ENCODE data around the gene GPR171. TPM values are rescaled to one million over a fixed set of nuclear protein-coding genes. Genes with fewer than 3 reads are reported as not detected.

The GPR171 gene
- total RNA-seq, 1 experiment from 2014 or later: 0.17 TPM

DNA sequence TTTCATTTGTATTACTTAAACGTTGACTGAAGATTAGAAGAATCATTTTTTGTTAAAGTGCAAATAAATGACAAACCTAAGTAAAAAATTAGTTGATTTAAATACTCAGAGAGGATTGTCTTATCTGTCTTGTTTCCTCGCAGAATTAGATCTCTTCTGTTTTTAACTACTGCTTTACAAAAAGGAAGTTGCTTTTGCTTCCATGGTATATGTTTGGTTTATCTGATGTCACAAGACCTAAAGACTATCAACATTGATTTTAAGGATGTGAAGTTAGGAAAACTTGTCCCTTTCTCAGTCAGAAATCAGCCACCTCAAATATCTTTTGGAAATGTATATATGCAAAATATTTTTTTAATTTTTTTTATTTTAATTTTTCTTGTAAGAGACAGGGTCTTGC, 28.7 kb downstream of the GPR171 start:
- Mint-ChIP-seq H3K36me3 (peaks cover 3% of the 10 kb centered on the region; the same call in 1 of the 2 replicates), H3K4me1 (peaks cover 21% of the 10 kb centered on the region), H3K4me3 (no peak overlapping the region), H3K27me3 (ENCODE audit: low read depth) (no peaks in the 10 kb centered on the region), H3K27ac (no peak overlapping the region), H3K9me3 (no peaks in the 10 kb centered on the region)
- ChIA-PET POLR2A (no interaction called here), CTCF (interaction anchor here (0.9 kb wide), 1 partner anchor 18 kb away, joined by 4 read pairs; no protein-coding TSS in a partner anchor)
- no peak for DNase-seq (ENCODE audit: low spot score)
- no peak for ATAC-seq
- TF ChIP-seq PRRX2 (CRISPR knock-in tag; IDR thresholded peaks at IDR 0.05) (no peak), OVOL2 (CRISPR knock-in tag; IDR thresholded peaks at IDR 0.05; ENCODE audit: borderline replicate concordance) (no peak), ZNF416 (CRISPR knock-in tag; IDR thresholded peaks at IDR 0.05) (no peak), CBFB (CRISPR knock-in tag; IDR thresholded peaks at IDR 0.05; ENCODE audit: low read depth) (no peak), KAT7 (CRISPR knock-in tag; IDR thresholded peaks at IDR 0.05; ENCODE audit: borderline replicate concordance) (no peak), CREB1 (CRISPR knock-in tag; IDR thresholded peaks at IDR 0.05) (no peak), FOXJ3 (CRISPR knock-in tag; IDR thresholded peaks at IDR 0.05; ENCODE audit: borderline replicate concordance) (no peak), FOXK1 (CRISPR knock-in tag; IDR thresholded peaks at IDR 0.05) (no peak), GRHL2 (CRISPR knock-in tag; IDR thresholded peaks at IDR 0.05; ENCODE audit: insufficient replicate concordance, severe bottlenecking) (no peak)
- TF ChIP-seq, protein P1, sequence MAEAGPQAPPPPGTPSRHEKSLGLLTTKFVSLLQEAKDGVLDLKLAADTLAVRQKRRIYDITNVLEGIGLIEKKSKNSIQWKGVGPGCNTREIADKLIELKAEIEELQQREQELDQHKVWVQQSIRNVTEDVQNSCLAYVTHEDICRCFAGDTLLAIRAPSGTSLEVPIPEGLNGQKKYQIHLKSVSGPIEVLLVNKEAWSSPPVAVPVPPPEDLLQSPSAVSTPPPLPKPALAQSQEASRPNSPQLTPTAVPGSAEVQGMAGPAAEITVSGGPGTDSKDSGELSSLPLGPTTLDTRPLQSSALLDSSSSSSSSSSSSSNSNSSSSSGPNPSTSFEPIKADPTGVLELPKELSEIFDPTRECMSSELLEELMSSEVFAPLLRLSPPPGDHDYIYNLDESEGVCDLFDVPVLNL (CRISPR knock-in tag; IDR thresholded peaks at IDR 0.05; ENCODE audit: borderline replicate concordance, low read depth): no peak
- TF ChIP-seq, protein P2, sequence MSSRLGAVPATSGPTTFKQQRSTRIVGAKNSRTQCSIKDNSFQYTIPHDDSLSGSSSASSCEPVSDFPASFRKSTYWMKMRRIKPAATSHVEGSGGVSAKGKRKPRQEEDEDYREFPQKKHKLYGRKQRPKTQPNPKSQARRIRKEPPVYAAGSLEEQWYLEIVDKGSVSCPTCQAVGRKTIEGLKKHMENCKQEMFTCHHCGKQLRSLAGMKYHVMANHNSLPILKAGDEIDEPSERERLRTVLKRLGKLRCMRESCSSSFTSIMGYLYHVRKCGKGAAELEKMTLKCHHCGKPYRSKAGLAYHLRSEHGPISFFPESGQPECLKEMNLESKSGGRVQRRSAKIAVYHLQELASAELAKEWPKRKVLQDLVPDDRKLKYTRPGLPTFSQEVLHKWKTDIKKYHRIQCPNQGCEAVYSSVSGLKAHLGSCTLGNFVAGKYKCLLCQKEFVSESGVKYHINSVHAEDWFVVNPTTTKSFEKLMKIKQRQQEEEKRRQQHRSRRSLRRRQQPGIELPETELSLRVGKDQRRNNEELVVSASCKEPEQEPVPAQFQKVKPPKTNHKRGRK (CRISPR knock-in tag; IDR thresholded peaks at IDR 0.05; ENCODE audit: borderline replicate concordance): no peak
- TF ChIP-seq, protein P3, sequence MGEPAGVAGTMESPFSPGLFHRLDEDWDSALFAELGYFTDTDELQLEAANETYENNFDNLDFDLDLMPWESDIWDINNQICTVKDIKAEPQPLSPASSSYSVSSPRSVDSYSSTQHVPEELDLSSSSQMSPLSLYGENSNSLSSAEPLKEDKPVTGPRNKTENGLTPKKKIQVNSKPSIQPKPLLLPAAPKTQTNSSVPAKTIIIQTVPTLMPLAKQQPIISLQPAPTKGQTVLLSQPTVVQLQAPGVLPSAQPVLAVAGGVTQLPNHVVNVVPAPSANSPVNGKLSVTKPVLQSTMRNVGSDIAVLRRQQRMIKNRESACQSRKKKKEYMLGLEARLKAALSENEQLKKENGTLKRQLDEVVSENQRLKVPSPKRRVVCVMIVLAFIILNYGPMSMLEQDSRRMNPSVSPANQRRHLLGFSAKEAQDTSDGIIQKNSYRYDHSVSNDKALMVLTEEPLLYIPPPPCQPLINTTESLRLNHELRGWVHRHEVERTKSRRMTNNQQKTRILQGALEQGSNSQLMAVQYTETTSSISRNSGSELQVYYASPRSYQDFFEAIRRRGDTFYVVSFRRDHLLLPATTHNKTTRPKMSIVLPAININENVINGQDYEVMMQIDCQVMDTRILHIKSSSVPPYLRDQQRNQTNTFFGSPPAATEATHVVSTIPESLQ (CRISPR knock-in tag; IDR thresholded peaks at IDR 0.05): no peak
- TF ChIP-seq, protein P4, sequence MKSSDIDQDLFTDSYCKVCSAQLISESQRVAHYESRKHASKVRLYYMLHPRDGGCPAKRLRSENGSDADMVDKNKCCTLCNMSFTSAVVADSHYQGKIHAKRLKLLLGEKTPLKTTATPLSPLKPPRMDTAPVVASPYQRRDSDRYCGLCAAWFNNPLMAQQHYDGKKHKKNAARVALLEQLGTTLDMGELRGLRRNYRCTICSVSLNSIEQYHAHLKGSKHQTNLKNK (CRISPR knock-in tag; IDR thresholded peaks at IDR 0.05): no peak
- TF ChIP-seq, protein P5, sequence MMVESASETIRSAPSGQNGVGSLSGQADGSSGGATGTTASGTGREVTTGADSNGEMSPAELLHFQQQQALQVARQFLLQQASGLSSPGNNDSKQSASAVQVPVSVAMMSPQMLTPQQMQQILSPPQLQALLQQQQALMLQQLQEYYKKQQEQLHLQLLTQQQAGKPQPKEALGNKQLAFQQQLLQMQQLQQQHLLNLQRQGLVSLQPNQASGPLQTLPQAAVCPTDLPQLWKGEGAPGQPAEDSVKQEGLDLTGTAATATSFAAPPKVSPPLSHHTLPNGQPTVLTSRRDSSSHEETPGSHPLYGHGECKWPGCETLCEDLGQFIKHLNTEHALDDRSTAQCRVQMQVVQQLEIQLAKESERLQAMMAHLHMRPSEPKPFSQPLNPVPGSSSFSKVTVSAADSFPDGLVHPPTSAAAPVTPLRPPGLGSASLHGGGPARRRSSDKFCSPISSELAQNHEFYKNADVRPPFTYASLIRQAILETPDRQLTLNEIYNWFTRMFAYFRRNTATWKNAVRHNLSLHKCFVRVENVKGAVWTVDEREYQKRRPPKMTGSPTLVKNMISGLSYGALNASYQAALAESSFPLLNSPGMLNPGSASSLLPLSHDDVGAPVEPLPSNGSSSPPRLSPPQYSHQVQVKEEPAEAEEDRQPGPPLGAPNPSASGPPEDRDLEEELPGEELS (CRISPR knock-in tag; IDR thresholded peaks at IDR 0.05): no peak

DNA sequence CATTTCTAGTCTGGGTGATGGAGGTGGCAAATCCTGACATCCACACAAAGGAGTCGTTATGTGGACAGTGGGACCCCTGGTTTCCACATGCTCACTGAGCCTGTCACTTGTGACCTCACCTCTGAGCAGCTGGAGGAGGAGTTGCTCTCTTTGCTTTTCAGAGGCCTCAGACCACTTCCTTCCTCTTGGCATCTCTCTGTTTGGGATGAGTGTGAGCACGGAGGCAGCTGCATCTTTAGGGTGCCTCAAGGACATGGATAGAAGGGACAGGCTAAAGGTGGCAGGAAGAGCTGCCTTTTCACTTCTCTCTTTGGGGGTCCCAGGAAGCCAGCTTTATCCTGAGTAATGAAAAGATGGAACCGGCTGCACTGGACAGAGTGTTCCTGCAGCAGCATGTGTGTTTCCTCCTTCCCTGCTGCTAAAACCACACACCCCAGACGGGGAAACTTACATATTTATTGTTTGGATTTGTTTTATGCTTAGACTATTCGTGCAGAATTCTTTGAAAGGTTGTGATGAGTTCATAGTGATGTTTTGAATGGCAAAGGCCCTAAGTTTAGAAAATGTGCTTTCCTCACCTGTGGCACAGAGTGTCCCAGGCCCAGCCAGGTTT, 31.8 kb downstream of the GPR171 start:
- CTCF ChIA-PET: interaction anchor here (0.5 kb wide), 1 partner anchor 157 kb away, joined by 3 read pairs; no protein-coding TSS in a partner anchor
- H3K27ac Mint-ChIP-seq: 0 out of 2 replicates have a peak overlapping the region, but pooled peaks have one; percentile 9
- ATAC-seq (no peak), DNase-seq (ENCODE audit: low spot score) (no peak)
- POLR2A ChIA-PET: no interaction called here
- H3K27me3 Mint-ChIP-seq (ENCODE audit: low read depth): no peaks in the 10 kb centered on the region
- no peaks in the 10 kb centered on the region for H3K9me3 Mint-ChIP-seq
- H3K4me3 Mint-ChIP-seq: no peak overlapping the region
- H3K4me1 Mint-ChIP-seq: peaks cover 21% of the 10 kb centered on the region
- H3K36me3 Mint-ChIP-seq: peaks cover 3% of the 10 kb centered on the region; the same call in 1 of the 2 replicates
- TF ChIP-seq, protein P5 (CRISPR knock-in tag; IDR thresholded peaks at IDR 0.05): no peak
- TF ChIP-seq, protein P6, sequence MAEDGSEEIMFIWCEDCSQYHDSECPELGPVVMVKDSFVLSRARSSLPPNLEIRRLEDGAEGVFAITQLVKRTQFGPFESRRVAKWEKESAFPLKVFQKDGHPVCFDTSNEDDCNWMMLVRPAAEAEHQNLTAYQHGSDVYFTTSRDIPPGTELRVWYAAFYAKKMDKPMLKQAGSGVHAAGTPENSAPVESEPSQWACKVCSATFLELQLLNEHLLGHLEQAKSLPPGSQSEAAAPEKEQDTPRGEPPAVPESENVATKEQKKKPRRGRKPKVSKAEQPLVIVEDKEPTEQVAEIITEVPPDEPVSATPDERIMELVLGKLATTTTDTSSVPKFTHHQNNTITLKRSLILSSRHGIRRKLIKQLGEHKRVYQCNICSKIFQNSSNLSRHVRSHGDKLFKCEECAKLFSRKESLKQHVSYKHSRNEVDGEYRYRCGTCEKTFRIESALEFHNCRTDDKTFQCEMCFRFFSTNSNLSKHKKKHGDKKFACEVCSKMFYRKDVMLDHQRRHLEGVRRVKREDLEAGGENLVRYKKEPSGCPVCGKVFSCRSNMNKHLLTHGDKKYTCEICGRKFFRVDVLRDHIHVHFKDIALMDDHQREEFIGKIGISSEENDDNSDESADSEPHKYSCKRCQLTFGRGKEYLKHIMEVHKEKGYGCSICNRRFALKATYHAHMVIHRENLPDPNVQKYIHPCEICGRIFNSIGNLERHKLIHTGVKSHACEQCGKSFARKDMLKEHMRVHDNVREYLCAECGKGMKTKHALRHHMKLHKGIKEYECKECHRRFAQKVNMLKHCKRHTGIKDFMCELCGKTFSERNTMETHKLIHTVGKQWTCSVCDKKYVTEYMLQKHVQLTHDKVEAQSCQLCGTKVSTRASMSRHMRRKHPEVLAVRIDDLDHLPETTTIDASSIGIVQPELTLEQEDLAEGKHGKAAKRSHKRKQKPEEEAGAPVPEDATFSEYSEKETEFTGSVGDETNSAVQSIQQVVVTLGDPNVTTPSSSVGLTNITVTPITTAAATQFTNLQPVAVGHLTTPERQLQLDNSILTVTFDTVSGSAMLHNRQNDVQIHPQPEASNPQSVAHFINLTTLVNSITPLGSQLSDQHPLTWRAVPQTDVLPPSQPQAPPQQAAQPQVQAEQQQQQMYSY (CRISPR knock-in tag; IDR thresholded peaks at IDR 0.05): no peak
- TF ChIP-seq, protein P7, sequence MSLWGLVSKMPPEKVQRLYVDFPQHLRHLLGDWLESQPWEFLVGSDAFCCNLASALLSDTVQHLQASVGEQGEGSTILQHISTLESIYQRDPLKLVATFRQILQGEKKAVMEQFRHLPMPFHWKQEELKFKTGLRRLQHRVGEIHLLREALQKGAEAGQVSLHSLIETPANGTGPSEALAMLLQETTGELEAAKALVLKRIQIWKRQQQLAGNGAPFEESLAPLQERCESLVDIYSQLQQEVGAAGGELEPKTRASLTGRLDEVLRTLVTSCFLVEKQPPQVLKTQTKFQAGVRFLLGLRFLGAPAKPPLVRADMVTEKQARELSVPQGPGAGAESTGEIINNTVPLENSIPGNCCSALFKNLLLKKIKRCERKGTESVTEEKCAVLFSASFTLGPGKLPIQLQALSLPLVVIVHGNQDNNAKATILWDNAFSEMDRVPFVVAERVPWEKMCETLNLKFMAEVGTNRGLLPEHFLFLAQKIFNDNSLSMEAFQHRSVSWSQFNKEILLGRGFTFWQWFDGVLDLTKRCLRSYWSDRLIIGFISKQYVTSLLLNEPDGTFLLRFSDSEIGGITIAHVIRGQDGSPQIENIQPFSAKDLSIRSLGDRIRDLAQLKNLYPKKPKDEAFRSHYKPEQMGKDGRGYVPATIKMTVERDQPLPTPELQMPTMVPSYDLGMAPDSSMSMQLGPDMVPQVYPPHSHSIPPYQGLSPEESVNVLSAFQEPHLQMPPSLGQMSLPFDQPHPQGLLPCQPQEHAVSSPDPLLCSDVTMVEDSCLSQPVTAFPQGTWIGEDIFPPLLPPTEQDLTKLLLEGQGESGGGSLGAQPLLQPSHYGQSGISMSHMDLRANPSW (CRISPR knock-in tag; conservative IDR thresholded peaks at IDR 0.05; ENCODE audit: low read depth): no peak
- no peak for TF ChIP-seq ZNF396 (CRISPR knock-in tag; IDR thresholded peaks at IDR 0.05; ENCODE audit: borderline replicate concordance)
